DMS153 treated with DMSO at 0.1 percent for 48 hours (cell line): Measurements from ENCODE around the gene KCTD16.

Experiments used
- DNase-seq: peaks from one replicate; lab custom pipeline; 2025; ENCODE audit not compliant: unreplicated experiment; lab: John Stamatoyannopoulos, UW

KCTD16 gene

DNA sequence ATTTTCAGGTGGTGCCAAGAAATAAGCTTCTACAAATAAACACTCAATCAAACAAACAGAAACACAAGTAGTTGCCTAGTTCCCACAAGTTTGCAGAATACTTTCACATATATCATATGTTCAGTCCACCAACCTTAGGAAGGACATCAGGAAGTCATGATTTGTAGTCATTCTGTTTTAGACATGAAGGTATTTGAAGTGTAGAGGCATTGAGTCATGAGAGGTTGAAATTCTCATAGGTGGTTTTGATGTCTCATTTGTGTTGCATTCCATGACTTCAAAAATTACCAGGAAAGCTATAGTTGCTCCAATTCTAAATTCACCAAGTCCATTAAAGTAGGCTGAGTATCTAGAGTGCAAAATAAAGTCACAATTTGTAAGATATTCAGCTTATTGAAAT is 159.0 kb downstream of the KCTD16 start:
- DNase-seq, result no peak

- no peak for DNase-seq
Measured at GRCh38 chr5:144331361-144331760, 160.7 kb downstream of the KCTD16 start.

DNA sequence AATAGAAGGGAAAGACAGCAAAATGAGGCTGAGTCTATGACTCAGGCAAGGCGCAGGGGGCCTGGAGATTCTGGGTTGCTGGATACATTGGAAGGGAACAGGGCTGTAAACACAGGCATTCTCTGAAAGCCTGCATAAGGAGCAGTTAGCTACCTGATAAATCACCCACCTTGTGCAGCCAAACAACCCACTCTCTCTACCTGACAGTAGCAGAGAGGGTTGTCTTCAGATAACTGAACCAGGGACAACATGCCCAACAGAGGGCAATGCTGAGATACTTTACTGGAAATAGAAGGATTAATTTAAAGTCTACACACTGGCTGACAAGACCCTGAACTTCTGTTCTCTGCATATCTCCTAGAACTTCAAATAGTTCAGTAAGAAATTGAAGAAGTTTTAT is 161.6 kb downstream of the KCTD16 start:
- DNase-seq, result no peak

DNA sequence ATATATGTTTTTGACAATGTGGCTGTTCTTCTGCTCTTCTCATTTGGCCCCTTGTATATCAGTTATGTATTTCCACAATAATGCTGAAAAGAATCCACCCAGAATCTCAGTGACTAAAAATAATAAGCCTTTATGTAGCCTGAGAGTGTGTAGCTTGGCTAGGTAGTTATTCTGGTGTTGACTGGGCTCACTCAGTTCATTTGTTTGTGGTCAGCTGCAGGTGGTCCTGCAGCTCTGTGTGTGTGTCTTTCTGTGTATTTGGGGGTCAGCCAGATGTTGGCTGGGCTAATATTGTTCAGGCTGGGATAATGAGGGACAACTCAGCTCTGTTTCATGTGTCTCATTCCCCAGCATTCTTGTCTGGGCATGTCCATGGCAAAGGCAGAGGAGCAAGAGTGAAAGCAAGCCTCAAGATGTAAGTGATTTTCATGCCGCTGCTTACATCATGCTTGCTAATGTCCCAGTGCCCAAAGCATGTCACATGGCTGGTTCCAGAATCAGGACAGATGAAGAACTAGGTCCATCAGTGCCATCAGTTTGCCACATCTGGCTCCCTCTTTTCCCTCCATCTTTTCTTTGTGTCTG is 162.8 kb downstream of the KCTD16 start:
- no peak for DNase-seq

GRCh38 chr5:144335561-144335960 is 164.9 kb downstream of the KCTD16 start:
- DNase-seq, result no peak

- DNase-seq, result no peak
Measured at GRCh38 chr5:144336191-144336961, 165.7 kb downstream of the KCTD16 start.

DNA sequence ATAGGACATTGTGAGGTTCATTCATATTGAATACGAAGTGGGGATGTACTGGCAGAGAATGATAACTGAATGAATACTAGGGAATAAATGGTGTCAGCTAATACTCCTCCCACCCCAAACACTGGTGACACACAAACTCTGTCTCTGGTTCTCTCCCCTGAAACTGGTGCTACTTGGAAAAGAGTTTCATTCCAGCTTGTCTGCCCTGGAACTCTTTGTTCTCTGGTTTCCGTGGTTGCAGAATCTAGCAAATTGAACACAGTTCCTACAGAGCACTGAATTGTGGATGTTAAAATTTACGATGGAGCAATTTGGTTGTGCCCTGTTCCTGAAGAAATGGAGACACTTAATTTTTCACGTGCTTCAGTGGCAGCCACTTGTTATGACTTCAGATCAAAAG is 181.7 kb downstream of the KCTD16 start:
- DNase-seq, result no peak

DNA sequence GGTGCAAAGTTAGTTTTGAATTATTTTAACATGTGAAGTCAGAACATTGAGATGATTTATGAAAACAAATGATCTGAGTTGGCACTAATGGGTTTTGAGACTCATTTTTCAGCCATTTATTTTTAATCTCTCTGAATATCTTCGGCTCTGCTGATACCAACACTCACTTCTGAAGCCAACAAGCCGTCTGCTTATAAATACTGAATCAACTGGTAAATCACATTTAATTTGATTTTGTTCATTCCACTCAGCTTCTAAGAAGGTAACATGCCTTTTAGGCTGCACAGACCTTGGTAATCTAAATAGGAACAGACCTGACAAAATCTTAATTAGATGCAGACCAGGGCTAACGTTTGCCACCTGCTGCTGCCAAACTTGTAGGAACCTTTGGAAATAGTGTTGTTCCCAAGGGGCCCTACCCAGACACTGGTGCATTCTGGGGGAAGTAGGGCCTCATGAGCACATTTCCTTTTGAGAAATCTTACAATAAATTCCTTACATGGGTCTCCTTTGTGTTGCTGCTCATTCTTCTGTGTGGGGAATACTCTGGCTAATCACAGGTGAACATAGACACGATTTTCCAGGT is 182.2 kb downstream of the KCTD16 start:
- no peak for DNase-seq

DNA sequence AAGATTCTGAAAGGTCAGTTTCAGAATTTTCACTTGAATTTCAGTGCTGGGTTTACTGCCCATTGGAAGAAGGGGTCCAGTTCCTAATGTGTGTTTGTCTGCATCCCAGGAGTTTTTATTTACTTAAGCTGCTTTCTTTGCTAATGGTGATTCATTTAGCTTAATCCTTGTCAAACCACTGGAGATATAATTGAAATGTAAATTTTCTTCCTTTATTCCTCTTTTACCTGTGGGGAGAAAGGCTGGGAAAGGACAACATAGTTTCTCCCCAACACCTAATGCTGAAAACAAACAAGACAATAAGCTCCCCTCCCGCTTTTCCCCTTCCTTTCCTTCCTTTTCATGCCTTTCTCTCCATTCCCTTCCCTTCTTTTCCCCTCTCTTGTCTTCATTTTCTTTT is 185.8 kb downstream of the KCTD16 start:
- DNase-seq, result no peak

- no peak for DNase-seq
Measured at GRCh38 chr5:144361406-144361805, 190.7 kb downstream of the KCTD16 start.

- DNase-seq, result no peak
Measured at GRCh38 chr5:144365885-144366284, 195.2 kb downstream of the KCTD16 start.

GRCh38 chr5:144367991-144368390 is 197.3 kb downstream of the KCTD16 start:
- no peak for DNase-seq

GRCh38 chr5:144368556-144368955 is 197.9 kb downstream of the KCTD16 start:
- no peak for DNase-seq

DNA sequence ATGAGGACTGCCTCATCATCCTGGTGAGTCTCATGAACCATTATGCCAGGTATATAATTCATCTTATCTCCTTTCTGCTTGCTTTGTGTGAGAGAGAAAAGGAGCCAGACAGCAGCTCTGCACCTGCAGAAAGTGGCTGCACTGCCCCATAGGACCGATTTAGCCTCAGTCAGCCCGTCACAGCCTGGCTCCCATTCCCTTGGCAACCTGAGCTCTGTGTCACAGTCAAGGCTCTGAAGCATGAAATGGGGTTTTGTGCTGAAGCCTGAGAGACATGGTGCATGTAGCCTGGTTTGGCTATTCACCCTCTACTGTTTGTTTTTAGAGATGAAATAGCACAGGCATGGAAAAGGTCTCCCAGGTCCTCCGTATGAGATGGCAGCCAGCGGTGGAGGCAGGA is 198.3 kb downstream of the KCTD16 start:
- no peak for DNase-seq

GRCh38 chr5:144370273-144370672 is 199.6 kb downstream of the KCTD16 start:
- DNase-seq, result no peak

- DNase-seq, result no peak
Measured at GRCh38 chr5:144374637-144375036, 204.0 kb downstream of the KCTD16 start.

- no peak for DNase-seq
Measured at GRCh38 chr5:144377207-144377606, 206.5 kb downstream of the KCTD16 start.

DNA sequence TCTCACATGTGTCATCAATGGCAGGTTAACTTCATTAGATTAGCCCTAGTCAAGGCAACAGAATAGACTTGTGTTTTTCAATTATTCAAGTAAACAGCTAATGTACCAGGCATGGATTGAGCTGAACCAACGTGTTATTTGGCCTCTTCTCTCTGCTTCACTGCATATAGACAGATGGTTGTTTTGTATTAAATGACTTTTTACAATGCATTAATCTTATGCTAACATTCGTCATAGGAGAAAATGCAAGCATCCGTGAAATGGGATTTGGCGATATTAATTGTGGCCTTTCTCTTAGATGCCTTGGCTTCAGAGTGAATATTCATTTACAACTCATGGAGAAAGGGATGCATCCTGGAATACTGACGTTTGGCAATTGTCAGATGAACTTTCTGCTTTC is 208.0 kb downstream of the KCTD16 start:
- DNase-seq, result no peak

- DNase-seq, result no peak
Measured at GRCh38 chr5:144385597-144385996, 214.9 kb downstream of the KCTD16 start.

DNA sequence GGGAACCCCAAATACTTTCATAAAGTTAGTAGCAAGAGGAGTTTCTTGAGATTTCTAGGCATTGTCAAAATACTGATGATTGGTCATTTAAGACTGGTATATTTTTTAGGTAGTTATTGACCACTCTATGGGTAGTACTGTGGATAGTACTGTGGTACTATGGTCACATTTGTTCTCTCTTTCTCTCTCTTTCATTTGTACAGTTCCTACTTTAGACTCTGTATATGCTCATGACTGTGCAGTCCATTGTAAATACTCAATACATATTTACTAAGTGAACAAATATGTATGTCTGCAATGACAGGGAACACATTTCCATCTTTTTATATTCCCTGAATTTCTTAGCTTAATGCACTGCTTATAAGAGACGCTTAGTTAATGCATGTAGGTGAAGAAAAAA is 215.6 kb downstream of the KCTD16 start:
- no peak for DNase-seq

DNA sequence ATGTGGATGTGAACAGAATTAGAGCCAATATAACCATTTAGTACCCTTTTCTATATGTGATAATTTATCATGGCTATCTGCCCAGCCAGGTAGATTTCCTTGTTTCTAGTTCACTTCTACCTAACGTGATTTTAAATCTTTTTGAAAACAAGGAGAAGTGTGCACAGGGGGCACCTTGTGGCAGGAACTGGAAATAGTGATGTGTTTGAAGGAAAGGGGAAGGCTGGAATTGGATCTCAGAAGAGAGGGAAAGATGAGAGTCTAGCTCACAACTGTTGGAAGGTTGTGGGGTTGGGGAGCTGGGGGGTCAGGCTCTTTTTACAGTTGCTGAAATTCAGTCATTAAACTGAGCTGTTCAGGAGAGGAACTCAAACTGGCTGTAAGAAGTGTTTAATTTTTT is 219.5 kb downstream of the KCTD16 start:
- DNase-seq, result no peak

DNA sequence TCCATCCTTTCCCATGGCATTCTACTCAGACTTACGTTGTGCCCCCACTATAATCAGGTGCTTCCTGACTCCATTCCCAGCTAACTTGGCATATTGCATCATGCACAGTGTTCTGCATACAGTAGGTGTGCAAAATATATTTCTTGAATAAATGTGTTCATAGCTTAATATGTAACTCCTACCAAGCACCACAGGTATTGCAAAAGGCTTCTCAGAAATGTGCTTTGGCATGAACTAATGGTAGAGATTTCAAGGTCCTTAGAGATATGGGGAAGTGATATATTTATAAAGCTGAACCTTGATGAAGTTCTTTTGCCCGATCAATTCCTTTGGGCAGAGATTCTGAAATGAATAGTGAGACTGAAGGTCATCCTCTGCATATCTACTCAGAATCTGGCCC is 220.4 kb downstream of the KCTD16 start:
- DNase-seq, result no peak
